Prostate gland (tissue), 2 donors: Measurements from ENCODE around the gene SPIN1. TPM values are rescaled to one million over a fixed set of nuclear protein-coding genes. Genes with fewer than 3 reads are reported as not detected.

Experiments
- DNase-seq: peaks from one replicate; pipeline ENCODE4 v3.0.0-alpha.2; 2019; ENCODE audit warnings: low spot score
- H3K27ac ChIP-seq, 2 donors: fragments of 200-600 bp; sonication (generic); 2 replicates each; pipeline ENCODE4 v1.5.1; 2017 to 2019
- H3K27me3 ChIP-seq: fragments of 200-600 bp; sonication (generic); replicated peaks from 2 replicates; pipeline ENCODE4 v1.5.1; 2019; ENCODE audit not compliant: insufficient read depth
- H3K36me3 ChIP-seq, 2 donors: fragments of 200-600 bp; sonication (generic); 1 replicate in 1 of 2; 2 replicates in 1 of 2; pipeline versions ENCODE4 v1.5.1 to v1.8.1; 2017 to 2019
- H3K4me1 ChIP-seq: fragments of 200-600 bp; sonication (generic); replicated peaks from 2 replicates; pipeline ENCODE4 v1.5.1; 2019
- H3K4me3 ChIP-seq, 2 donors: fragments of 200-600 bp; sonication (generic); 2 replicates each; pipeline ENCODE4 v1.5.1; 2017 to 2019
- H3K9me3 ChIP-seq: fragments of 200-600 bp; sonication (generic); 2 replicates; pipeline ENCODE4 v1.5.1; 2017
- CTCF ChIP-seq, 4 experiments: fragments of 200-600 bp in 2 of 4; fragments of 450-650 bp in 2 of 4; sonication (generic) in 2 of 4; IDR thresholded peaks; 1 replicate in 3 of 4; 2 replicates in 1 of 4; pipeline ENCODE4 v1.5.1; 2016 to 2019; ENCODE audit warnings: antibody characterized with exemption in 4 of 4, mild to moderate bottlenecking in 2 of 4, moderate library complexity in 2 of 4
- POLR2A ChIP-seq: fragments of 450-650 bp; IDR thresholded peaks from one replicate; pipeline ENCODE4 v1.6.1; 2016; ENCODE audit warnings: antibody characterized with exemption, mild to moderate bottlenecking
- POLR2AphosphoS5 ChIP-seq: sonication (generic); formaldehyde crosslinking; IDR thresholded peaks from one replicate; pipeline ENCODE4 v1.6.1; 2017; ENCODE audit warnings: antibody characterized with exemption
- WGBS: methylation state at CpG from one replicate; pipeline ENCODE4 v1.1.5; 2018; 5-methylcytosine and 5-hydroxymethylcytosine counted together
- intact Hi-C: fragments of 100-400 bp; cut with DNase I; formaldehyde crosslinking; loops from one replicate; pipeline ENCODE4 v1.14.2; 2022
- total RNA-seq, 2 donors: library from RNA; depleted of rRNA; stranded (reverse); fragments of >200 nt; gene quantifications; one replicate each; pipeline ENCODE4 v1.1.0, GENCODE V29; 2016

SPIN1 gene
- total RNA-seq, 2 donors from 2014 or later = 74.5 to 98.5 TPM

DNA sequence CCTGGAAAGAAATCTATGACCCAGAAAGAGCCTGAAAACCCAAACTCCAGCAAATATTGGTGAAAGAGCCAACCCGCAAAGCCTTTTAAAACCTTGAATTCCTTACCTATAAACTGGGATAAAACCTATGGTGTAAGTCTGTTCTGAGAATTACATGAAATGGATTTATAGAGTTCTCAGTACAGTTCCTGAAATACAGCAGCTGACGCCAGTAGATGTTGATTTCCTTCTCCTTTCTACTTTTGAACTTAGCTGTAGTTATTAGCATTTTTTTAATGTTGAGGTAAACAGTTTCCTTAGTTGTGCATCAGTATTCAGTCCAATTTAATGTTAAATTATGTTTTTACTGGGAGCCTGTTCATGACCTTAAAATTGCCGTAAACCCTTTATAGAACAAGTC, 3.7 kb downstream of the SPIN1 start:
- no peak for TF ChIP-seq CTCF (IDR thresholded peaks at IDR 0.05)
- no peak for TF ChIP-seq POLR2AphosphoS5
- no peak for TF ChIP-seq POLR2A
- no peaks in the 10 kb centered on the region for H3K27me3 ChIP-seq
- H3K36me3 ChIP-seq = no peaks in the 10 kb centered on the region
- no peaks in the 10 kb centered on the region for H3K9me3 ChIP-seq
- intact Hi-C loops = no loop called here
- DNase-seq = no peak
- 50% methylated on average over 3 of the region's 3 CpGs for WGBS
- H3K27ac ChIP-seq = peak overlapping the region; percentile 33 to 37
- H3K4me1 ChIP-seq = no peaks in the 10 kb centered on the region
- H3K4me3 ChIP-seq = no peak overlapping the region

DNA sequence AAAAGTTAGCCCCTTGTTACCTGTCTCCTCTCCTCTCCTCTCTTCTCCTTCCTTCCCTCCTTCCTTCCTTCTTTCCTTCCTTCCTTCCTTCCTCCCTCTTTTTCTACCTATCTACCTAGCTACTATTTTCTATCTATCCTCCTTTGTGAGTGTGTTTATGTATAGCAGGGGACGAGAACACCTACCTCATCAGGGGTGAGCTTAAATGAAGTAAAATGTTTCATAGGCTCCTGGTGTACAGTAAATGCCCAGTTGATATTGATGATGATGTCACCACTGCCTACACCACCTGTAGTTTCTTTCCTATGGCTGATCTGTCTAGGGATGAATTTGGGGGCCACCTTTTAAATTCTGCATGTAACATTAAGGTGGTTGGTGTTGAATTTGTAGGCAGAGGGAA, 4.3 kb downstream of the SPIN1 start:
- TF ChIP-seq CTCF (IDR thresholded peaks at IDR 0.05) (no peak), POLR2A (no peak), POLR2AphosphoS5 (no peak)

GRCh38 chr9:88396836-88397577, 8.8 kb downstream of the SPIN1 start:
- H3K27me3 ChIP-seq = no peaks in the 10 kb centered on the region
- intact Hi-C loops = no loop called here
- WGBS = 51% methylated on average over 3 of the region's 3 CpGs
- DNase-seq = no peak
- H3K4me1 ChIP-seq = no peaks in the 10 kb centered on the region
- TF ChIP-seq CTCF (IDR thresholded peaks at IDR 0.05) (no peak), POLR2A (no peak), POLR2AphosphoS5 (no peak)
- H3K27ac ChIP-seq = no peak overlapping the region
- no peaks in the 10 kb centered on the region for H3K9me3 ChIP-seq
- no peaks in the 10 kb centered on the region for H3K36me3 ChIP-seq
- no peak overlapping the region for H3K4me3 ChIP-seq

More for the DNA sequence above, 4.3 kb downstream of the SPIN1 start:
- WGBS = 68% methylated on average over 1 of the region's 1 CpG
- no peak overlapping the region for H3K4me3 ChIP-seq
- no peaks in the 10 kb centered on the region for H3K9me3 ChIP-seq
- intact Hi-C loops = no loop called here
- H3K36me3 ChIP-seq = no peaks in the 10 kb centered on the region
- H3K27ac ChIP-seq = peak overlapping the region; percentile 33 to 37
- H3K27me3 ChIP-seq = no peaks in the 10 kb centered on the region
- no peak for DNase-seq
- H3K4me1 ChIP-seq = no peaks in the 10 kb centered on the region

DNA sequence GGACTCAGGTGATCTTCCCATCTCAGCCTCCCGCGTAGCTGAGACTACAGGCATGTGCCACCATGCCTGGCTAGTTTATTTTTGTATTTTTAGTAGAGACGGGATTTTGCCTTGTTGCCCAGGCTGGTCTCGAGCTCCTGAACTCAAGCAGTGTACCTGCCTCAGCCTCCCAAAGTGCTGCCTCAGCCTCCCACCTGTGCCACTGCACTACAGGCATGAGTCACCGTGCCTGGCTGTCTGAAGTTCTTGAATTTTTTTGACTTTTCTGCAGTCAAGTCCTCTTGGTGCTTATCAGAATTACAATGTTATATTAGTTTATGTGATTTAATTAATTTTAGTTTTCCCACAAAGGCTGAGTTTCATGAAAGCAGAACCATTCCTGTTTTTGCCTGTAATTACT, 9.8 kb downstream of the SPIN1 start:
- intact Hi-C loops = no loop called here
- no peak overlapping the region for H3K27ac ChIP-seq
- H3K9me3 ChIP-seq = no peaks in the 10 kb centered on the region
- no peak overlapping the region for H3K4me3 ChIP-seq
- no peaks in the 10 kb centered on the region for H3K4me1 ChIP-seq
- no peaks in the 10 kb centered on the region for H3K36me3 ChIP-seq
- TF ChIP-seq POLR2AphosphoS5 (no peak), POLR2A (no peak), CTCF (IDR thresholded peaks at IDR 0.05) (no peak)
- no peak for DNase-seq
- no peaks in the 10 kb centered on the region for H3K27me3 ChIP-seq
- WGBS = 94% methylated on average over 5 of the region's 5 CpGs

DNA sequence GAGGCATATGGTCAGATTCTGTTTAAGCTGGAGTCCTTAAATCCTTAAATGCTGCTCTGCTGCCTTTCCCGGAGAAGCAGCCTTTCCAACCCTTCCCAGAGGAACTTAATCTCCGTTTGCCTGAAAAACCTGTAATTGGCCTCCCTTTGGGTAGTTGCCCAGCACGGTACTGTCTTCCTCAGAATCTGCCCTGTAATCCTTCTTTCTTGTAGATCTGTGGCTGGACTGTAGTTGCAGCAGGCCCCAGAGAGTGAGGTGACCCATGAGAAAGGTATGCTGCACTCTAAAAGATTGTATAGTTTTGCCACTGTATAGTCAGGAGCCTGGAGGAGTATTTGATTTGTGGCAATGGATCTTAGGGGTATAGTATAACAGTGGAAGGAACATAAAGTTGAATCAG, 11.7 kb downstream of the SPIN1 start:
- H3K9me3 ChIP-seq = no peaks in the 10 kb centered on the region
- no peak overlapping the region for H3K4me3 ChIP-seq
- intact Hi-C loops = no loop called here
- 48% methylated on average over 3 of the region's 3 CpGs for WGBS
- no peaks in the 10 kb centered on the region for H3K27me3 ChIP-seq
- H3K4me1 ChIP-seq = no peaks in the 10 kb centered on the region
- no peak for DNase-seq
- no peak for TF ChIP-seq POLR2AphosphoS5
- TF ChIP-seq POLR2A = no peak
- no peak for TF ChIP-seq CTCF (IDR thresholded peaks at IDR 0.05)
- no peaks in the 10 kb centered on the region for H3K36me3 ChIP-seq
- no peak overlapping the region for H3K27ac ChIP-seq
